Measurements from ENCODE around the gene ATP8A2. TPM values are rescaled to one million over a fixed set of nuclear protein-coding genes. Genes with fewer than 3 reads are reported as not detected.
"Not testable (repeated sequence)": the region's sequence is repeated elsewhere in the genome, so short reads cannot be mapped to it uniquely, and the experiment has no call there.

Gene ATP8A2
- polyA plus RNA-seq, 4 donors = 5.2 to 11.3 (median 6.8) TPM

DNA sequence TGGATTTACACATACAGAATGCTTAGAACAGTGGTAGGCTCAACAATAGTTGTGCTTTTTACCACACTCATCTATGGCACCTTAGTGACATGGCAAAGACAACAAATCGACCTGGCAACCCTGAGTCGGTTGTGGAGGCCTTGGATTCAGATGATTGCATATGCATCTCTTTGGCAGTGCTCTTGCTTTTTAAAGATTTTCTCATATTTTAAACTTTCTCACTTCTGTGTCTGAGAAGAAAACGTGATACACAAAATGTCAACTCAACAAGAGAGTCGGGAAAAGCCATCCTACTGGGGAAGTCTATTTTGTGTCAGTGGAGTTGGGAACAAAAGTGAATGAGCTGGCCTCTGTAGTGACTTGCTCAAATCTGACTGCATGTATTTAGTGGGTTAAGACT, 85.8 kb downstream of the ATP8A2 start:
- DNase-seq (ENCODE audit: low read depth in 4 of 4, low spot score in 3 of 4) = no peak

DNA sequence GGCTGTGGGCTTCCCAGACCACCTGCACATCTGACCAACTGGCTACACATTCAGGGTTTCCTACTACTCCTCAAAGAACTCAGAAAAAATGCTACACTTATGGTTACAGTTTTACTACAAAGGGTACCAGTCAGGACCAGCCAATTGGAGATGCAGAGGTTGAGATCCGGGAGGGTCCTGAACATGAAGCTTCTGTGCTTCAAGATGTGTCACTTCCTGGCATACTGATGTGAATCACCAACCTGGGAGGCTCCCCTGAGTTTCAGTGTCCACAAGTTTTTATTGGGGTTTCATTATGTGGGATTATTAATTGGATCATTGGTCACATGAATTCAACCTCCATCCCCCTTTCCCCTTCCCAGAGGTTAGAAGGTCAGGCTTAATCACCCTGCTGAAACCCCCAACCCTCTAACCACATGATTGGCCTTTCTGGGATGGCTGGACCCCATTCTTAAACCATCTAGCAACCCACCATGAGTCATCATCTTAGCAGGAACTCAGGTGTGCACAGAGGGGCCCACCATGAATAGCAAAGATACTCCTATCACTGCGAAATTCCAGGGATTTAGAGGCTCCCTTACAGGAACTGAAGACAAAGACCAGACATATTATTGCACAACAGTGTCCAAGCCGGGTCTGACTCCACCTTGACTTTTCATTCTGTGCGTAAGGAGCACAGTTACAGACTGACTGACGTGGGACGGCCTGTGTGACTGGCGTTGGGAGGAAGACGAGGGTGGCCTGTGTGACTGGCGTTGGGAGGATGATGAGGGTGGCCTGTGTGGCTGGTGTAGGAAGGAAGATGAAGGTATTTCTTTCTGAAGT, 90.7 kb downstream of the ATP8A2 start:
- no peak for DNase-seq (ENCODE audit: low read depth in 4 of 4, low spot score in 3 of 4)

DNA sequence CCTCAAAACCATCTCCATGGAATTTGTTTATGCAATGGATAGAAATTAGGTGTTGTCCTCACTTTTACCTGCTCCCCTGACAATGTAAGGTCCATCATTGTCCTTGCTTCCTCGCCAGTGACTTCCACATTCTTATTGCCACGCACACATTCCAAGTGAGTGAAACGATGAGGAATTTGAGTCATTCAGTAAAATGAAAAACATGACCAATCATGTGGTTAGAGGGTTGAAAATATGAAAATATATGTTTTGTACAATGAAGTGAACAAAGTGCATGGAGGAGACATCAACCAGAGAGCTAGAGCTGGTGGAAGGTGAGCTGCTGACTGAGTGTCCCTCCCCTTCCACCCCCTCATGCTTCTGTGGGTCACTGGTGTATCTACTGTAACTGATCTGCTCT, 91.7 kb downstream of the ATP8A2 start:
- no peak for DNase-seq (ENCODE audit: low read depth in 4 of 4, low spot score in 3 of 4)

DNA sequence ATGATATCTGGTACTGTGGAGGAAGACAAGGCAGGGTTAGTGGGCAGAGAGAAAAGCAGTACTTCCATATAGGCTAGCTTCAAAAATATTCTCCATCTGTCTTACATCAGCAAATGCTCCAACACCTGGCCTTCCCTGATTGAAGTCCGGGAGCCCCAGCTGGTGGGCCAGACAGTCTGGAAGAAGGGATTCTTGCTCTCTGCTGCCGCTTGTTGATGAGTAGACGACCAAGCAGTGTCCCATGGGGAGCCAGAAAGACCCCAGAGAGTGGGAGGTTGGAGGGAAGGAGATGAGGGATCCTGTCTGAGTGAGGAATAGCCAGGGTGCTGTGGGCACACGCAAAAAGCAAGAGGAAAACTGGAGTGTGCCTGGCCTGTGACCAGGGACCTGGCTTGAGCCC, 95.1 kb downstream of the ATP8A2 start:
- no peak for DNase-seq (ENCODE audit: low read depth in 4 of 4, low spot score in 3 of 4)

DNA sequence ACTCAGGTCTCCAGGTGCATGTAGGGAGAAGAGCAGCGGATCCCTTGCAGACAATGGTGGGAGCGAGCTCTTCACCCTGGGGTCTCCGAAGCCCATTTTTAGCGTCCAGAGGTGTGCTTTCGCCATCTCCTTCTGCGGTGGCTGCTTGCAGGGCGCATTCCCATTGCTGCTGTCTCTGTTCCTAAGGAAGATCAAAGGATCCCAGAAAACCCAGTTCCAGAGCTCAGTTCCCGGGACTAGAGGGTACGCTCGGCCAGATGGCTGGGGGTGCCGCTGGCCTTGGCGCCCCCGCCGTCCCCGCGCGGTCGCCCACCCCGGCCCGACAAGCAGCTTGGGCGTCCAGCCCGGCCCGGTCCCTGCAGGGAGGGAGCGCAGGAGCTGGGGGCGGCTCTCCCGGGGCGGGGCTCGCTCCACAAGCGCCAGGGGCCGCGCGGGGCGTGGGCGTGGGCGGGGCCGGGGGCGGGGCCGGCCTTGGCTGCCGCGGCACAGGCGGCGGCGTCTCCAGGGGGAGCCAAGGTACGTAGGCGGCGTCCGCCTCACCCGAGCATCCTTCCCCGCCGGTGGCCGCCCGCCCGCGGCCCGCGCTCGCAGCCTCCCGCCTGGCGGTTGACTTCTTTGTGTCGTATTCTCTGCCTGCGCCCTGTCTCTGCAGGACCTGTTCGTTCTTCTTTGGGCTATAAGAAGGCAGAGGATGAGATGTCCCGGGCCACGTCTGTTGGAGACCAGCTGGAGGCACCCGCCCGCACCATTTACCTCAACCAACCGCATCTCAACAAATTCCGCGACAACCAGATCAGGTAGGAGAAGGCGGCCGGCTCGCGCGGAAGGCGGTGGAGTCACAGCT, 96.8 kb downstream of the ATP8A2 start:
- DNase-seq (ENCODE audit: low read depth in 4 of 4, low spot score in 3 of 4) = peak in 1 of 4 donors; percentile 6

DNA sequence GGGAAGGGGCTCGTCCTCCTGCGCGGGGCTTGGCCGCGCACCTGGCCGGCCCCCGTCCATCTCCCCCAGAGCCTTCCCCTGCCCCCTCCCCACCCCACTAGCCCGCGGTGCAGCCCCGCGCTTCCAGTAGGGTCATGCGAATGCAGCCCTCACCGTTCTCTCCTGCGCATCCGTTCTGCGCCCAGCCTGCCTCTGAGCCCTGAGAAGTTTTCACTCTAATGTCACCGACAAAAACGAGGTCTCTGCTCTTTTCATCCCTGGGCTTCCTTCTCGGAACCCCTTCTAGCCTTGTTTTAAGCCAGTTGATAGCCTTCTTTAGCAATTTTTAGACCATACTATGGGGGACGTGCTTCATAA, 97.4 kb downstream of the ATP8A2 start:
- DNase-seq (ENCODE audit: low read depth in 4 of 4, low spot score in 3 of 4) = no peak

DNA sequence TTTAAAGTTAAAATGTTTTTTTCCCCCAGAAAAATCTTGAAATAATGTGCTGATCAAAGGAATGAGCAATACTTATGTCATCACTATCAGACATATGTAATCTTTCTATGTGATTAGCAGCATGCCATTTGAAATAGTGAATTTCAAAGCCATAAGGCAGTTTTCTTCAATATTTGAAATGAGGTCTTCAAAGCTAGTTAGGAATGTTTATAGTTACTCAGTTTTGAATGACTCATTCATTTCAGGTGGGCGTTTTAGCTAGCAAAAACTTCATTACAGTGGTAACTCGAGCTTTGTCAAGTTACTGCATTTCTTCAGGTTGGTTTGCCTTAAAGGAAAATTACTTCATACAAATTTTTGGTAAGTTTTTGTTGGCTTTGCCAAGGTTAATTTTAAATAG, 102.1 kb downstream of the ATP8A2 start:
- DNase-seq (ENCODE audit: low read depth in 4 of 4, low spot score in 3 of 4) = no peak

DNA sequence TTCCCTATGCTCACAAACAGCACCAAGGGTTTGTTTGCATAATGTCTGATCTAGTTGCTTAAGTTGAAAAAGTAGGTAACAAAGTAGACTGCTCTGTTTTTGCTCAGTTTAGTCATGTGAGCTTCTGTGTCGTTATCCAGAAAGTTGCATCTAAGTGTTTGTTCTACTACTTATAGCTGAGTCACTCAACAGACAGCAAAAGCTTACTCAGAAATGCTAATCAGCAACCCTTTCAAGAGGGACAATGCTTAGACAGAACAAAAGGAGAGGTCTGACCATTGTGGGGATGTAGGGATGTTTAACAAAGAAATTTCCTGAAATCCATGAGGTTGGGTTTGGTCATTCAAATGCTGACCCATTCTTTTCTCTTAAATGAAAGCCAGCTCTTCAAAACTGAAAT, 106.4 kb downstream of the ATP8A2 start:
- DNase-seq (ENCODE audit: low read depth in 4 of 4, low spot score in 3 of 4) = no peak

DNA sequence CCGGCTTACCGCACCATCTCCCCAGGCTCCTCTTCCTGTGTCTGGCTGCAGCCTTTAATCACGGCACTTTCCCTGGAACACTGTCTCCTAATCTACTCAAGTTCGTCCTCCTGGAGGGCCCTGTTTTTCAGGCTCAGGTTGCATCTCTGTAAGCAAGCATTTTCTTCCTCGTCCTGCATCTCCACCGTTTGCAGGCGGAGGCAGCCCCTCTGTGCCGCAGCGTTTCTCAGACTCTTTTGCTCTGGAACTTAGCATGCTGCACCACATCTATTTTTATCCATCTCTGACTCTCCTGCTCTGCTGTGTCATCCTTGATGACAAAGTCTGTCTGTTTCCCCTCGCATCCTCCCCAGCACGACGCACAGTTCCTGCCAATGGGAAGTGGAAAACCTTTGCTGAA, 117.5 kb downstream of the ATP8A2 start:
- DNase-seq (ENCODE audit: low read depth in 4 of 4, low spot score in 3 of 4) = no peak

DNA sequence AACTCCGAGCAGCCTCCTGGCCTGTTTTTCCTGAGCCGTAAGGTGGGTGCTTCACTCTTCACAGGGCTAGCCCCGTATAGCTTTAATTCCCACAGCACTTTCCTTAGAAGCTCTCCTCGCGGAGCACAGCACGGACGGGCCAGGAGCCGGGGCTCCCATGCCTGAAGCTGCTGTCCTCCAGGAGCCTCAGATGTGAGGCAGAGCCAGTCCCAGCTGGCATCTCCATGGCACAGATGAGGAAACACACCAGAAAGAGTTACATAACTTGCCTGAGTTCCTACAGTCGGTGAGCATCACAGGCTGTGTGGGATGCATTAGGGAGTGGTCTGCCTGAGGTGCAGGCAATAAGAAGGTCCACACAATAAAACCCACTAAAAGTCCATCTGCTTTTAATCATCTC, 118.5 kb downstream of the ATP8A2 start:
- no peak for DNase-seq (ENCODE audit: low read depth in 4 of 4, low spot score in 3 of 4)

DNA sequence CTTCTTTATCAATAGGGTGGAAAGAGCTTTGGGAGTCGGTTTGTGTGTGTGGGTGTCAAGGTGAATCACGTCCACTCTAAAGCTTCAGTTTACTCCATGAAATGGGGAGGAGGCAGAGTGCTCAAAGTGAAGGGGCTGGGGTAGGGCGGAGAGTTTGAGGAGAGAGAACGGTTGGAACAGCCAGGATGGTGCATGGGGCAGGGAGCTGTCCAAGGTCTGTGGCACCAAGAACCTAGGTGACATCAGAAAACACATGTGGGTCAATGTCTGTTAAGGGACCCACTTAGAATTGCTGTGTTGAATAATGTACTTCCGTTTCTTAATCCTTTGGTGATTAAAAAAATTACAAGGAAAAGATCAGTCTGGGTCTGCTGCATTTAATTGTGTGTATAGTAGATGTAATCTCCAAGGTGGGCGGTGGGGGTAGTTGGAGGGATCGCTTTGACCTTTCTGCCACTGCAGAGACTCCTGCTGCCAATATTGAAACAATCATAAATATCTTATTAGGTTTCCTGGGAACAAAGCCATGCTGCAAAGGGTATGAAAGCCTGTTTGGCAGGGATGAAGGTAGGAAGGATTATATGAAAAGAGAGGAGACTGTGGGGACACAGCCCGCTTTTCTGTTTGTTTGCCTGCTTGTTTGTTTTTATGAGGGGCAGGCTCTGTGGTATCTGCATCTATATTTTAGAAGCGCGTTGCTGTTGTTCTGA, 122.3 kb downstream of the ATP8A2 start:
- no peak for DNase-seq (ENCODE audit: low read depth in 4 of 4, low spot score in 3 of 4)

DNA sequence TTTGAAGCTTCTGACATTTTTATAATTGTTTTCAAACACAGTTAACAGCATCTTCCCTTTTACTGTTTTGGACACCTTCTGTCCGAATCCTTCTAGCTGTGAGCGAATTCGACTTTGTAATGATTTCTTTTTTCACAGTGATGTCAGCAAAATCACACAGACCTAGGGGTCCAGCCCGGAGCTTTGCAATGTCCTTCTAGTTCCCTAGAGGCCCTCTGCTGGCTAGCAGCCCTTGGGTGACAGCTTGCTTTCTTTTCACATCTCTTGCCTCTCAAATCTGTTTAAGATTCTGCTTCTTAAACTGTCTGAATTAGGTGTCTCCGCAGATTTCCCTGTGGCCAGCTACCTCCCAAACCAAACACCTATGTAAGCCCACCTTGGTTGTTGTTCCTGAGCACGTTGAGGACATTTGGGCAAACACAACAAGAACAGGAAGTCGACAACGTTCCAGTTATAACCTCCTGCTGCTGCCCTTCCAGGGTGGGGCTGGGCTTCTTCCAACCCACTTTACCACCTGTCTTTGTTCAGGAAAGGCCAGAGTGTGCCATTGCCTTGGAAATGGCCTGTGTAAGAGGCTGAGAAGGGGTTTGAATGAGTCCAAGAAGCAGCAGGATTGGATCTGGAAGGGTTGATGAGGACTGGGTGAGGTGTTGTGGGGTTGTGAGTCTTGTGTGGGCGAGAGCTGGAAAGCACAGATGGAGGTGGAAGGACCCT, 123.1 kb downstream of the ATP8A2 start:
- no peak for DNase-seq (ENCODE audit: low read depth in 4 of 4, low spot score in 3 of 4)

DNA sequence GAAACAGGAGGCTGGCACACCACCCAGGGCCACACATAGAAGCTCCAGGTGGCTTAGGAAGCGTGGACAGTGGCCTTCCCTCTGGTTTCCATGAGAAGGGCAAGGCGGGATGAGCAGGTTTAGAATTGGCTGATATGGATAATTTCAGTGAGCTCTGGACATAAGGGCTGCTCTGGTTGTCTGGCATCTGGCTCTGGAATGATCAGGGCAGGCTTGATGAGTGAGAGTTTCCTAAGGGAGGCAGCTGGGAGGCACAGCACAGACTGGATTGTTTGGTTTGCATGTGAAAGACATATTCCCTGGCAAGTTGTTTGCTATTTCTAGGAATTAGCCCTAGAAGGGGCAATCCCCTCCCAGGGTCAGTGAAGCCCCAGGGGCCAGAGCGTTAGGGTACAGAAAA, 129.5 kb downstream of the ATP8A2 start:
- DNase-seq (ENCODE audit: low read depth in 4 of 4, low spot score in 3 of 4) = no peak

DNA sequence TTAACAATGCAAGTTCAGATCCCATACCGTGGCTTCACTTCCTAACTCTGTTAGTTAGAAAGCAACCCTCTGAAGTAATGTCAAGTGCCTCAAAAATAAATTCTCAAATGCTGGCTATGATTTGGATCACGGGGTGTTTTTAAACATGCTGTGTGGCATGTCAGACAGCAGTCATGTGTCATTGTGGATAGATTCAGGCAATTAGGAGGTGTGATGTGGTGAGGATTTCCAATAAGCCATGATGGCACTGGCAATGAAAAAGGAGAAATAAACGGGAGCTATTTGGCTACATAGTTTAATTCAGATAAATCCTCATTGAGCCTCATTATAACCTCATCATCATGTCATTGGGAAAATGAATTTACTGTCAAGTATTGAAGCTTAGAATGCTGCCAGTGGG, 130.3 kb downstream of the ATP8A2 start:
- no peak for DNase-seq (ENCODE audit: low read depth in 4 of 4, low spot score in 3 of 4)

DNA sequence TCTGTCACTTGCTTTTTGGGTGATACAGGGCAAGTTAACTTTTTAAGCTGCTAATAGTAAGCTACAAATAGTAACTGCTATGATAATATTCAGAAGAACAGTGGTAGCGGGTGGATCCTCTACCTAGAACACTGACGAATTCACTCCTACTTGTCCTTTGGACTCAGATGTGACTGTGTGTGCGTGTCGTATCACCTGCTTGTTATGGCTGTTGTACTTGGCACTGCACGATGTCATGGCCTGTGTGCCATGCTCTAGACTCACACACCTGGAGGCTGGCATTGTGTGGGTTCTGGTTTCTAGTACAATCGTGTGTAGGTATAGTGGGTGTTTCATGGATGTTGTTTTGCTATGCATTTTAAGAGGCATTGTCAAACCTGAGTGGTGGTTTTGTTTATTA, 130.8 kb downstream of the ATP8A2 start:
- DNase-seq (ENCODE audit: low read depth in 4 of 4, low spot score in 3 of 4) = no peak

DNA sequence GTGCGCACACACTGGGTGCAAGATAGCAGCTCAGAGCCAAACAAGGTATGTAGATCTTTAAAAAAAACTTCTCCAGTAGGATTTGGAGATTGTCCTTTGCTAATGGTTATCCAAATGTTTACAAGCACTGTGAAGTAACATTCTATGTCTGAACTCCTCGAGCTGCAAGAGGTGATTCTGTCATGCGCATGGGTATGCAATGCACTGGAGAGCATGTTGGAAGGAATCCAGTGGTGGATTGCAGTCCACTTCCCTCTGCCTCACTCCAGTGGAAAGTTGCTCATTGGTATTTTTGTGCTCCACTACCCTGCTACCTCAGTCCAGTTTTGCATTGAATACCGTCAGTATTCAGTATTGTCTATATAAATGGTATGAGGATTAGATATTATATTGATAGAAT, 132.1 kb downstream of the ATP8A2 start:
- DNase-seq (ENCODE audit: low read depth in 4 of 4, low spot score in 3 of 4) = no peak

DNA sequence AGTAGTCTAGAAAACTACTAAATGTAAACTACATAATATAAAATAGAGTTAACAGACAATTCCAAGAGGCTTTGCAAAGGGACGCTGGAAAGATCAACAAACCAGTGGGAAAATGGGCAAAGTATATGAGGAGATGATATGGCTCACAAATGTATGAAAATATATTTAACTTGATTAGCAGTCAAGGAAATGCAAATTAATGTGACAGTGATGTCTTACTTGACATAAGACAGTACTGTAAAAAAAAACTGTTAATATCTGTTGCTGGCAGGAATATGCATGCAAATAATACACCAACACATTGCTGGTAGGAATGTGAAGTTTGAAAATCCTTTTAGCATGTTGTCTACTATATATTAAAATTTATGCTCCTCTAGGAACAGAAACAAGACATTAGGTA, 136.1 kb downstream of the ATP8A2 start:
- no peak for DNase-seq (ENCODE audit: low read depth in 4 of 4, low spot score in 3 of 4)

DNA sequence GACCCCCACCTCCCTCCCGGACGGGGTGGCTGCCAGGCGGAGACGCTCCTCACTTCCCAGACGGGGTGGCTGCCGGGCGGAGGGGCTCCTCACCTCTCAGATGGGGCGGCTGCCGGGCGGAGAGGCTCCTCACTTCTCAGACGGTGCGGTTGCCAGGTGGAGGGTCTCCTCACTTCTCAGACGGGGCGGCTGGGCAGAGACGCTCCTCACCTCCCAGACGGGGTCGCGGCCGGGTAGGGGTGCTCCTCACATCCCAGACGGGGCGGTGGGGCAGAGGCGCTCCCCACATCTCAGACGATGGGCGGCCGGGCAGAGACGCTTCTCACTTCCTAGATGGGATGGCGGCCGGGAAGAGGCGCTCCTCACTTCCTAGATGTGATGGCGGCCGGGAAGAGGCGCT, 141.3 kb downstream of the ATP8A2 start:
- DNase-seq (ENCODE audit: low read depth in 4 of 4, low spot score in 3 of 4) = not testable (repeated sequence)

DNA sequence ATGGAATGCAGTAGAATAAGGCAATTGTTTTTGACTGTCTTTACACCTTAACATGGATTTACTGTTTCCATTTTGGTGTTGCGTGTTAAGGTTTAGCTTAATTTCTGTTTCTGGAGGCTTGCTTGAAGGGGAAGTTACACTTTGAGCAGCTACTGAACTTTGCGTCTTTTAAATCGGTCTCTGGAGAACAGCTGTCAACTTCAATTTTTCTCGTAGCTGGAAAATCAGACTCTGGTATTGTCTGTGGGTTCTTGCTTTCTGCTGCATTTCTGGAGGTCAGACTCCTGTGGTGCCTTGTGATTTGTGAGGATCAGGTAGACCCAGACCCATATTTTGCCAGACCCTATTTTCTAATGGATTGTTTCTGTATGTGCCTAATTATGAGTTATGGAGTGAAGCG, 146.7 kb downstream of the ATP8A2 start:
- DNase-seq (ENCODE audit: low read depth in 4 of 4, low spot score in 3 of 4) = no peak

DNA sequence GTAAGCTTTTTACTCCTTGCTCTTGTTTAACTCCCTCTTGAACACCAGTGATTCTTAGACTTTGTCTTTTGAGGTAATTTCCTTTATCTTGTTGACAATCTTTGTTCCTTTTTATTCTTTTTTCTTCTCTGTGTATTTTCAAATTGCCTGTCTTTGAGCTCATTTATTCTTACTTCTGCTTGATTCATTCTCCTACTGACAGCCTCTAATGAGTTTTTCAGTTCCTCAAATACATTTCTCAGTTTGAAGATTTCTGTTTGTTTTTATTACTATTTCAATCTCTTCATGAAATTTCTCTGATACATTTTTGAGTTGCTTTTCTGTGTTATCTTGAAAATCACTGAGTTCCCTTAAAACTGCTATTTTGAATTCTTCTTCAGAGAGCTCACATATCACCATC, 154.1 kb downstream of the ATP8A2 start:
- no peak for DNase-seq (ENCODE audit: low read depth in 4 of 4, low spot score in 3 of 4)

DNA sequence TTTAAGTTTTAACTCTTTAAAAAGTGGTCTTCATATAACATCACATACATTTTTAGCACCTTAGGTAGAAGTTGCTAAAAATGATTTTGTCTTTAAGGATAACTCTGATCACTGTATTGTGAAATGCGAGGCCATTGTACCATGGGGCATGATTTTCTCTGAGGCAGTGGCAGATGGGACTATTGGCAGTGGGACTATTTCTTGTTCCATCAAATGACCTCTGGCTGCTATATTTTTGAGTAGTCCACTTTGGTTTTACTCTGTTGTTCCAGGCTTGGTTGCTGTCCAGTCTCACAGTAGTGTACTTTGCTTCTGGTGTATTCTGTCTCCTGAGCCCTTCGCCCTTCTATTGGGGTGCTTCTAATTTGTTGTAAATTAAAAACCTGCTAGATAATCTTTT, 156.5 kb downstream of the ATP8A2 start:
- DNase-seq (ENCODE audit: low read depth in 4 of 4, low spot score in 3 of 4) = no peak

All from left renal pelvis (tissue), 4 donors.